ENCODE data around the gene C1QTNF2. TPM values are rescaled to one million over a fixed set of nuclear protein-coding genes. Genes with fewer than 3 reads are reported as not detected.

C1QTNF2 gene
- total RNA-seq, 1 donor from 2014 or later: 1.0 TPM

DNA sequence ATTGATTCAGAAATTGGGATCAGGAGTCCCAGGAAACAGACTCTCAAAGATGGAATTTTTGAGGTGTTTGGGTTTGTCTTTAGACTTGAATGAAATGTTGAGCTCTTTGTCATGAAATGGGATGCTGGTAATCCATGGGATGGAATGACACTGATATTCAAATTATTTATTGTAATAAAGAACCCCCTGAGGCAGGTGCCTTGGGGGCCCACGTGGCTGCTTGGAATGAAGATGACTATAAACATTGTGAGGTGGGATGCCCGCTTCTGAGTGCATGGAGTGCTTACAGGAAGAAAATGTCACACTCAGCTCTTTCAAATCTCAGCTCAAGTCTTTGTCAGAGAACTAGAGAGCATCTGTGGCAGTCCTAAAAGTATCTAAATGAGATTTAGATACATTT lies 9.6 kb upstream of the C1QTNF2 start:
- TF ChIP-seq CTCF (IDR thresholded peaks at IDR 0.05; ENCODE audit: partially characterized antibody, unreplicated experiment): no peak

DNA sequence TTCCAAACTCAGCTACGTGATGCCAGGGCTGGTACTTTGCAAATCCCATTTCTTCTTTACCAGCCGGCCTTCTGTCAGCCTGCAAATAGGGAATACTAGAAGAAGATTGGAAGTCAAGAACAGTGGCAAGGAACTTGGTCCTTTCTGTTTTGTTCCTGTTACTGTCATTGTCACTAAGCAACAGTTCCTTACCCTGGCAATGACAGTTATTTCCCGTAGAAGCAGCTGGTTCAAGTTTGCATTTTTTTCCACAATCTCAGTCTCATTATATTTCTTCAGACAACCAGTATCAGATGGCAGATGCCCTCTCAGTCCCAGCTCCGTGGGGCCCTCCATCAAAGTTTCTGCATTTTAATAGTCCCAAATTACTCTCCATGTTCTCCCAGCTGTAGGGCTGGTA lies 9.1 kb upstream of the C1QTNF2 start:
- peaks cover 12% of the 10 kb centered on the region for H3K4me1 Mint-ChIP-seq (ENCODE audit: low read depth, unreplicated experiment)
- H3K4me3 Mint-ChIP-seq (ENCODE audit: unreplicated experiment): no peak overlapping the region
- no peak for TF ChIP-seq CTCF (IDR thresholded peaks at IDR 0.05; ENCODE audit: partially characterized antibody, unreplicated experiment)
- no peak overlapping the region for H3K27ac Mint-ChIP-seq (ENCODE audit: unreplicated experiment)
- no peaks in the 10 kb centered on the region for H3K36me3 Mint-ChIP-seq (ENCODE audit: unreplicated experiment)
- H3K27me3 Mint-ChIP-seq (ENCODE audit: unreplicated experiment): no peaks in the 10 kb centered on the region
- DNase-seq: no peak
- no peaks in the 10 kb centered on the region for H3K9me3 Mint-ChIP-seq (ENCODE audit: unreplicated experiment)

More for the DNA sequence above, 9.6 kb upstream of the C1QTNF2 start:
- Mint-ChIP-seq H3K4me1 (ENCODE audit: low read depth, unreplicated experiment) (peaks cover 12% of the 10 kb centered on the region), H3K36me3 (ENCODE audit: unreplicated experiment) (no peaks in the 10 kb centered on the region), H3K27me3 (ENCODE audit: unreplicated experiment) (no peaks in the 10 kb centered on the region), H3K9me3 (ENCODE audit: unreplicated experiment) (no peaks in the 10 kb centered on the region), H3K4me3 (ENCODE audit: unreplicated experiment) (no peak overlapping the region), H3K27ac (ENCODE audit: unreplicated experiment) (no peak overlapping the region)
- no peak for DNase-seq

DNA sequence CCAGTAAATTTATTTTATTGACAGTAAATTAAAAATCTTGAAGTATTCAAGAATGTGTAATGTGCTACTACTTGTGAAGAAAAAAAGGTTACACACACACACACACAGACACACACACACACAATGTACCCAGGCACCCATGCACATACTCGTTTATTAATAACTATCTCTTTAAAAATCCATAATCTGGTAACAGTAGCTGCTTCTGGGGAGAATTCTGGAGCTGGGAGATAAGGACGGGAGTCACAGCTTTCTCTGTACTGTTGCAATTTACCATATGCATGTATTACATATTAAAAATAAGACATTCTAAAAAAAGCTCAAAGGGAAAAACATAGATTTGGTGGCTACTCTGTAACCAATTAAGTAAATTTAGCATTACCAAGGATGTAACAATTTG lies 7.9 kb upstream of the C1QTNF2 start:
- Mint-ChIP-seq H3K4me3 (ENCODE audit: unreplicated experiment) (no peak overlapping the region), H3K36me3 (ENCODE audit: unreplicated experiment) (no peaks in the 10 kb centered on the region), H3K27ac (ENCODE audit: unreplicated experiment) (no peak overlapping the region), H3K27me3 (ENCODE audit: unreplicated experiment) (no peaks in the 10 kb centered on the region), H3K9me3 (ENCODE audit: unreplicated experiment) (no peaks in the 10 kb centered on the region), H3K4me1 (ENCODE audit: low read depth, unreplicated experiment) (peaks cover 12% of the 10 kb centered on the region)
- no peak for TF ChIP-seq CTCF (IDR thresholded peaks at IDR 0.05; ENCODE audit: partially characterized antibody, unreplicated experiment)
- no peak for DNase-seq

DNA sequence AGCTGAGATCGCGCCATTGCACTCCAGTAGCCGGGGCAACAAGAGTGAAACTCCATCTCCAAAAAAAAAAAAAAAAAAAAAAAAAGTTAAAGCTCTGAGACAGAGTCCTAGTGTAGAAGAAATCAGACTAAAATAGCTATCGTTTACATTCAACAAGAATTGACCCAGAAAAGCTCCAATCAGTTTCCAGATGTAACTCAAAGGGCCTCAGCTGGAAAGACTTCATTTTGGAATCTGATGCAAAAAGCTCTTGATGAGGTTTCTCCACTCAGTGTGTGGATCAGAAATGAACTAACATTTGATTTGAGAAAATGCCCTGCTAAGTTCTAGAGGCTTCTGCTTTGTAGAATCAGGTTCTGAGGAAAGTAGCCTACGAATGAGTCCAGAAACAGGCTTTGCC lies 7.2 kb upstream of the C1QTNF2 start:
- H3K9me3 Mint-ChIP-seq (ENCODE audit: unreplicated experiment): no peaks in the 10 kb centered on the region
- H3K27me3 Mint-ChIP-seq (ENCODE audit: unreplicated experiment): no peaks in the 10 kb centered on the region
- no peaks in the 10 kb centered on the region for H3K36me3 Mint-ChIP-seq (ENCODE audit: unreplicated experiment)
- DNase-seq: no peak
- no peak for TF ChIP-seq CTCF (IDR thresholded peaks at IDR 0.05; ENCODE audit: partially characterized antibody, unreplicated experiment)
- H3K27ac Mint-ChIP-seq (ENCODE audit: unreplicated experiment): no peak overlapping the region
- H3K4me3 Mint-ChIP-seq (ENCODE audit: unreplicated experiment): no peak overlapping the region
- peaks cover 9% of the 10 kb centered on the region for H3K4me1 Mint-ChIP-seq (ENCODE audit: low read depth, unreplicated experiment)

GRCh38 chr5:160376416-160376815 lies 6.0 kb upstream of the C1QTNF2 start:
- Mint-ChIP-seq H3K27ac (ENCODE audit: unreplicated experiment) (no peak overlapping the region), H3K27me3 (ENCODE audit: unreplicated experiment) (peaks cover 2% of the 10 kb centered on the region), H3K4me3 (ENCODE audit: unreplicated experiment) (no peak overlapping the region), H3K9me3 (ENCODE audit: unreplicated experiment) (peaks cover 2% of the 10 kb centered on the region), H3K36me3 (ENCODE audit: unreplicated experiment) (no peaks in the 10 kb centered on the region), H3K4me1 (ENCODE audit: low read depth, unreplicated experiment) (no peaks in the 10 kb centered on the region)
- no peak for TF ChIP-seq CTCF (IDR thresholded peaks at IDR 0.05; ENCODE audit: partially characterized antibody, unreplicated experiment)
- DNase-seq: no peak
